CD4-positive, alpha-beta T cell (primary cell): ENCODE data around the gene SHCBP1L. TPM values are rescaled to one million over a fixed set of nuclear protein-coding genes. Genes with fewer than 3 reads are reported as not detected.

Source experiments
- ATAC-seq: fragments of 200-7000 bp; cut with Tn5 transposase; one replicate; pipeline ENCODE4 v1.10.0; 2022; ENCODE audit warnings: mild to moderate bottlenecking; ENCODE audit not compliant: poor library complexity
- CTCF ChIA-PET: fragments of 350-600 bp; sonication (Branson Sonifier 250); formaldehyde crosslinking; loops from one replicate; lab custom pipeline; 2021; ENCODE audit warnings: antibody characterized with exemption, inconsistent platforms; lab: Charles Lee
- POLR2A ChIA-PET: fragments of 350-600 bp; sonication (Branson Sonifier 250); formaldehyde crosslinking; loops from one replicate; lab custom pipeline; 2021; ENCODE audit warnings: antibody characterized with exemption, inconsistent platforms; lab: Charles Lee
- DNase-seq, 14 experiments: peaks; one replicate each; pipeline ENCODE4 v3.0.0-alpha.2; 2013 to 2020; ENCODE audit warnings: mixed read lengths in 2 of 14
- H3K27ac ChIP-seq, 2 donors: one replicate each; pipeline versions ENCODE4 v1.5.1 to v1.7.0; 2013; ENCODE audit warnings: low read length in 2 of 2, low read depth in 1 of 2, mild to moderate bottlenecking in 1 of 2
- H3K27me3 ChIP-seq, 2 experiments: 1 replicate in 1 of 2; 2 replicates in 1 of 2; pipeline versions ENCODE4 v1.6.1 to v1.7.0; 2013; ENCODE audit warnings: low read length in 2 of 2, control low read depth in 1 of 2, mild to moderate bottlenecking in 1 of 2, moderate library complexity in 1 of 2; ENCODE audit not compliant: insufficient read depth in 2 of 2, control insufficient read depth in 1 of 2
- H3K36me3 ChIP-seq: one replicate; pipeline ENCODE4 v1.6.1; 2013; ENCODE audit warnings: low read length, control low read depth; ENCODE audit not compliant: insufficient read depth
- H3K4me1 ChIP-seq: one replicate; pipeline ENCODE4 v1.6.1; 2013; ENCODE audit warnings: low read length, control low read depth; ENCODE audit not compliant: insufficient read depth
- H3K4me3 ChIP-seq: one replicate; pipeline ENCODE4 v1.5.1; 2013; ENCODE audit warnings: mild to moderate bottlenecking, low read length, moderate library complexity
- H3K9me3 ChIP-seq, 2 experiments: 1 replicate in 1 of 2; 2 replicates in 1 of 2; pipeline versions ENCODE4 v1.6.1 to v1.7.0; 2013; ENCODE audit warnings: low read length in 2 of 2, mild to moderate bottlenecking in 2 of 2, control low read depth in 1 of 2, moderate library complexity in 1 of 2; ENCODE audit not compliant: control insufficient read depth in 1 of 2, insufficient read depth in 1 of 2
- H3K27ac Mint-ChIP-seq: one replicate; pipeline ENCODE4 v1.8.0; 2020; ENCODE audit warnings: mixed read lengths
- H3K27me3 Mint-ChIP-seq: one replicate; pipeline ENCODE4 v1.8.0; 2021; ENCODE audit warnings: mixed read lengths
- H3K36me3 Mint-ChIP-seq: one replicate; pipeline ENCODE4 v1.8.0; 2021; ENCODE audit warnings: low read depth, mixed read lengths
- H3K4me1 Mint-ChIP-seq: one replicate; pipeline ENCODE4 v1.8.0; 2021; ENCODE audit warnings: low read depth, mixed read lengths
- H3K4me3 Mint-ChIP-seq: one replicate; pipeline ENCODE4 v1.8.0; 2020; ENCODE audit warnings: mild to moderate bottlenecking, mixed read lengths
- H3K9me3 Mint-ChIP-seq: one replicate; pipeline ENCODE4 v1.8.0; 2020; ENCODE audit warnings: mixed read lengths
- CTCF ChIP-seq: fragments of 200-600 bp; IDR thresholded peaks from one replicate; pipeline ENCODE4 v1.8.0; 2022; ENCODE audit warnings: antibody characterized with exemption, mild to moderate bottlenecking
- intact Hi-C, 2 experiments: fragments of 100-400 bp; cut with DNase I in 1 of 2; cut with micrococcal nuclease in 1 of 2; formaldehyde crosslinking; loops; one replicate each; pipeline versions ENCODE4 v1.15.1 to v1.9.0; 2023 to 2025; cut with DNase I, micrococcal nuclease
- total RNA-seq, 174 experiments: library from RNA in 2 of 174; stranded (reverse) in 2 of 174; gene quantifications; one replicate each; pipeline ENCODE4 v1.2.3 and lab custom pipeline; 2021 to 2026

Gene SHCBP1L
- total RNA-seq, 2 experiments from 2014 or later: not detected

GRCh38 chr1:182972231-182972630 is 19.3 kb upstream of the SHCBP1L start:
- H3K36me3 Mint-ChIP-seq: no peaks in the 10 kb centered on the region
- ChIA-PET CTCF (no interaction called here), POLR2A (no interaction called here)
- H3K4me1 ChIP-seq: no peaks in the 10 kb centered on the region
- H3K27me3 ChIP-seq: peaks cover 0 to 5% of the 10 kb centered on the region in 2 experiments
- DNase-seq (no peak), ATAC-seq (no peak)
- intact Hi-C loops: no loop called here
- H3K36me3 ChIP-seq: no peaks in the 10 kb centered on the region
- peaks cover 24% of the 10 kb centered on the region for H3K27me3 Mint-ChIP-seq
- no peak overlapping the region for H3K27ac ChIP-seq
- H3K4me3 Mint-ChIP-seq: no peak overlapping the region
- no peaks in the 10 kb centered on the region for H3K4me1 Mint-ChIP-seq
- H3K27ac Mint-ChIP-seq: no peak overlapping the region
- H3K4me3 ChIP-seq: no peak overlapping the region
- TF ChIP-seq CTCF: no peak
- no peaks in the 10 kb centered on the region for H3K9me3 ChIP-seq
- H3K9me3 Mint-ChIP-seq: no peaks in the 10 kb centered on the region

- no peak overlapping the region for H3K4me3 Mint-ChIP-seq
- H3K36me3 ChIP-seq: no peaks in the 10 kb centered on the region
- H3K9me3 Mint-ChIP-seq: no peaks in the 10 kb centered on the region
- no peak overlapping the region for H3K27ac Mint-ChIP-seq
- no peak overlapping the region for H3K27ac ChIP-seq
- H3K9me3 ChIP-seq: no peaks in the 10 kb centered on the region
- no peak for DNase-seq
- H3K4me1 ChIP-seq: no peaks in the 10 kb centered on the region
- ATAC-seq: no peak
- H3K27me3 ChIP-seq: peaks cover 0 to 5% of the 10 kb centered on the region in 2 experiments
- H3K4me1 Mint-ChIP-seq: no peaks in the 10 kb centered on the region
- POLR2A ChIA-PET: no interaction called here
- intact Hi-C loops: no loop called here
- H3K36me3 Mint-ChIP-seq: no peaks in the 10 kb centered on the region
- TF ChIP-seq CTCF: no peak
- H3K4me3 ChIP-seq: no peak overlapping the region
- CTCF ChIA-PET: no interaction called here
- peaks cover 24% of the 10 kb centered on the region for H3K27me3 Mint-ChIP-seq
Measured at GRCh38 chr1:182971219-182971618, 18.3 kb upstream of the SHCBP1L start.

- POLR2A ChIA-PET: no interaction called here
- ATAC-seq (no peak), DNase-seq (no peak)
- Mint-ChIP-seq H3K27ac (no peak overlapping the region), H3K9me3 (no peaks in the 10 kb centered on the region), H3K4me3 (no peak overlapping the region), H3K4me1 (no peaks in the 10 kb centered on the region), H3K36me3 (no peaks in the 10 kb centered on the region), H3K27me3 (peaks cover 18% of the 10 kb centered on the region)
- no peaks in the 10 kb centered on the region for H3K4me1 ChIP-seq
- no peak overlapping the region for H3K27ac ChIP-seq
- H3K4me3 ChIP-seq: no peak overlapping the region
- peaks cover 0 to 10% of the 10 kb centered on the region in 2 experiments for H3K27me3 ChIP-seq
- CTCF ChIA-PET: no interaction called here
- intact Hi-C loops: no loop called here
- TF ChIP-seq CTCF: no peak
- no peaks in the 10 kb centered on the region for H3K9me3 ChIP-seq
- no peaks in the 10 kb centered on the region for H3K36me3 ChIP-seq
Measured at GRCh38 chr1:182968836-182969734, 16.1 kb upstream of the SHCBP1L start.
